HG03196 (cell line): ENCODE data around the gene SLC7A1.

ENCODE experiments used
- ATAC-seq: cut with Tn5 transposase; IDR thresholded peaks from one replicate; pipeline ENCODE4 v1.9.1; 2021; ENCODE audit not compliant: unreplicated experiment

The SLC7A1 gene

DNA sequence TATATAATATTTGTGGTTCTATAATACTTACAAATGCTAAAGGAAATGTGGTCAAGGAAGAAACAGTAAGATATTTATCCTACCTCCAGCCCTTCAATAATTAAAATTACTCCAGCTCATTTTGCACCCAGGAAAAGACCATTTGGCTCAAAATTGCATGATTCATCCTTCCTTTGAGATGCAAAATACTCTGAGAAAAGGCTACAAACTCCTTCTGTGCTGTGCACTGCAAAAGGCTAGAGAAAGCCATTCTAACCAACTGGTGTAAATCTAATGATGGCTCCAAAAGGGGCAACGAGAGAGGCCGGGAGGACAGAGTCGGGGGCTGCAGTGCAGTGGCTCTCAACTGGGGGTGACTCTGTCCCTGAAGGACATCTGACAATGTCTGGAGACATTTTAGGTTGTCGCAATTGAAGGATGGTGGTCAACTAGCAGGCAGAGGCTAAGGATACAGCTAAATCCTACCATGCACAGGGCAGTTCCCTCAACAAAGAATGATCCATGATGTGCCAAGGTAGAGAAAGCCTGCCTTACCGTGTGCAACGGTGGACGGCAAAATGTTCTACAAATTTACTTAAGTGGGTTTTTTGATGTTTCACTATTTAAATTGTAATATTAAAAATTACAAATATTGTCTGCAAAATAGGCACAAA lies 32.6 kb downstream of the SLC7A1 start:
- no peak for ATAC-seq

DNA sequence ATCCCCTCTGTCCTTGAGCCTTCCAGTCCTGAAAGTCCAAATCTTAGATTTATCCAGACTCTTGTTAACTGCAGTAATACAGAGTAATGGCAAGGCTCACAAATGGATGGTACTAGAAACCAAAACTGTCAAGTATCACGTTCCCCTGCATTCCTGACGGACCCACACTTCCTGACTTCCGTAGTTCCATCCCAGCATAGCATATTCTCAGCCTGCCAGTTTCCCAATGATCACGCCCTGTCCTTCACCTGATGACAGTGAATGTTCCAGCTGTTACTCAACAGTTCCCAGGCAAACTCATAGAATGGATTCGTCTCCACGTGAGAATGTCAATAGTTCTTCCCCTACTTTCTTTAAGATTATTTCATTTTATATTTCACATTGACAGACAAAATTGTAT lies 33.6 kb downstream of the SLC7A1 start:
- no peak for ATAC-seq

DNA sequence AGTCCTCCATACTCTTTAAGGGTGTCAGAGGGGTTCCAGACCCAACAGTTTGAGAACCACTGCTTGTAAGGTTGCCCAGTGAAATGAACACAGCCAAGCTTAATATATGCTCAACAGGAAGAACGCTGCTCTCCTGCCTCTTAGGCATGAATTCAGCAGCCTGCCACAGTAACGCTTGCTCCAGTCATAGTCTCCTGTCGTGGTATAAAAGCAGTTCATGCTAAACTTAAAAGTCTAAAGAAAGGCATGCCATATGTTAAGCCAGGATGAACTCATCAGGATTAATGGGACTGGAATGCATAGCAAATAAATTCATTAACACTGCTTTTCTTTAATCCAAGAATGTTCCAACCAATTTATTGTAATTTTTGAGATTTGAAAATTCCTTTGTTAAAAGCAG lies 38.7 kb downstream of the SLC7A1 start:
- no peak for ATAC-seq

DNA sequence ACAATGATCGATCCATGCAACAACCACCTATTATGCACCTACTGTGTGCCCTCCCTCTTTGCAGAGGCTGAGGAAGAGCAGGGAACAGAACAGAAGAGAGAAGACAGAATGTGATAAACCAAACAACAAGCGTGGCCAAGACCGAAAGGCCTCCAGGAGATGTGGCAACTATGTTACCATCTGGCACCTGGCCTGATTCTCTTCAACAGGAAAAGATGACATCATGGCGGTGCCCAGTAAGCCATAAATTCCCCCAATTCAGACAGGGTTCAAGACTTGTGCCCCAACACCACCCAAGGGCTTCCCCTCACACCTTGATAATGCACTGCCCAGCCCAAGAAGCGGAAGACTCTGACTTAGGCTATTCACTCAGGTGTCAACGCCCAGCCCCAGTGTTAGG lies 44.3 kb downstream of the SLC7A1 start:
- no peak for ATAC-seq

DNA sequence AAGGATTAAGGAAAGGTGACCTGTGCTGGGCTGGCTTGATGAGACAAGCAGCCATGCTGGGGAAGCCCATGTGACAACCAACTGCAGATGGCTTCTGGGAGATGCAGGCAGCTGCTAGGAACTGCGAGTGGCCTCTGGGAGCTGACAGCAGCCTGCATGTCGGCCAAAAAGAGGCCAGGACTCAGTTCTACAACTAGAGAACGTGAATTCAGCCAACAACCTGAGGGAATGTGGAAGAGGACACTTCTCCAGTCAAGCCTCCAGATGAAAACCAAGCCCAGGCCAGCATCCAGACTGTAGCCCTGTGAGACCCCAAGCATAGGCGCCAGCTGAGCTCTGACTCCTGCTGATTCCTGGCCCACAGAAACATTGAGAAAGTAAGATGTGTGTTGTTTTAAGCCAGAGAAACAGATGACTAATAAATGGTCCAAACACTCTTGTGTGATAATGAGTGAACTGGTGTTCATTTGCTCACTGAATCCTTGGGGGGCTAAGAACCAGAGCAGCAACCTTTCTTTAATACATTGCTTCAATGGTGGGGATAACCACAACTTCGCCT lies 45.0 kb downstream of the SLC7A1 start:
- ATAC-seq = no peak

DNA sequence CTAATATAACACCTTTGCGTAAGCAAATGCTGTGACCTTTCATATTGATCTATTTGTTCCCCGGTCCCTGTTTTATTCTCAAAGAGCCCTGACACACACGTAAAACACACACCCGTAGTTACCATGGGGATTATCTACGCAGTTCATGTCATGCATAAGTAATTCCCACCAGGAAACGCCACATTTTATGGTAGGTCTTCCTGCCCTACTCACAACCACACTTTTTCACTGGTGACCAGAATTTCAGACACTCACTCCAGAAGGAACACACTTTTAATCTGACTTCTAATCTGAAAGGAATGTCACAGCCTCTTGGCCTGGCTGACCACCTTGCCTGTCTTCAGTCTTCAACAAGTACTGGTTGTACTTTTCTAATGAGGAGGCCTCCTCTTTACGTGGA lies 46.8 kb downstream of the SLC7A1 start:
- ATAC-seq = no peak

DNA sequence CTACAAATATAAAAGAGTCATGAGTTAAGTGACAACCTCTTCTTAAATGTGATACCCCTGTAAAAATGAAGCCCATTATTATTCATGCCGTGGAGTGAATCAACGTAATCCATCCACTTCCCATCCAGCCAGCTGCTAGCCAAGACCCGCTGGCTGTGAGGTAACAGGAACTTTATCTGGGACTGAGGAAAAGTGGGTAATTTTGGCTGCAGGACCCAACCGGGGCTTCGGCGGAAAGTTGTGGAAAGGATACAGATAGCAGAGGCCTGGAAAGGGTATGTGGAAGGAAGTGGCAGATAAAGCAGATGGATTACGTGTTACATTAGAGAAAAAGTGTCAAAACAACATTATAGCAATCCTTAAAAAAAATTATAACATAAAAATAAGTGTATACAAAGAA lies 48.3 kb downstream of the SLC7A1 start:
- ATAC-seq = no peak

DNA sequence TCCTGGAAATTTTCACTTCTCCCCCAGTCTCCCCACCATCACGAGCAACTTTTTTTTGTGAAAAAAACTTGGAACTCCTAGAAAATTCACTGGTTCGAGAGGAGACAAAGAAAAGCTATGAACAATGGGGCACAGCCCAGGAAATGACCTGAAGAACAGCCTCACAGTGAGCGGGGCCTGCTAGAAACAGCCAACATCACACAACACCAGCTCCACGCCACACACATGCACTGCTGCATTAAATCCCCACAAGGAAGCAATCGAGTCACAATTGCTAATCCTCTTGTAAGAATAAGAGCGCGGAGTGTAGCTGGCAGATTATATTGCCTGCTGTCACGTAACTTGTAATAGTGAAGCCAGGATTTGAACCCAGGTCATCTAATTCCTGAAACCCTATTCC lies 48.8 kb downstream of the SLC7A1 start:
- ATAC-seq = no peak

DNA sequence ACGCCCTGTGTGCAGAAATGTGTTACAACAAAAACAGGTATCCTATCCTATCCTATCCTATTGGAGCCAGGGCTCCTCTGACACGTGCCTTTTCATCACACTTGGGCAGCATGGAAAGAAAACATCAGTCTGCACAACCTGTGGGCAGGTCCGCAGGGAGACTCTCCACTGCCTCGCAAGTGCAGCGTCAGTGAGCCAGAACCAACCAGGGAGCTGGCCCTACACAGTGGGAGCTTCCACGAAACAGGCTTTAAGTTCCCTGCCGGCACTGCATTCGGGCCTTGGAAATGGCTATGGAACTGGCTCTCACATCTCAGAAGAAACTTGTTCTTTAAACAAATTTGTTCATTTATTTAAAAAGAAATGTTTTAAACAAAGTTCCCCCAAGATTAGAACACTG lies 49.5 kb downstream of the SLC7A1 start:
- ATAC-seq = no peak

DNA sequence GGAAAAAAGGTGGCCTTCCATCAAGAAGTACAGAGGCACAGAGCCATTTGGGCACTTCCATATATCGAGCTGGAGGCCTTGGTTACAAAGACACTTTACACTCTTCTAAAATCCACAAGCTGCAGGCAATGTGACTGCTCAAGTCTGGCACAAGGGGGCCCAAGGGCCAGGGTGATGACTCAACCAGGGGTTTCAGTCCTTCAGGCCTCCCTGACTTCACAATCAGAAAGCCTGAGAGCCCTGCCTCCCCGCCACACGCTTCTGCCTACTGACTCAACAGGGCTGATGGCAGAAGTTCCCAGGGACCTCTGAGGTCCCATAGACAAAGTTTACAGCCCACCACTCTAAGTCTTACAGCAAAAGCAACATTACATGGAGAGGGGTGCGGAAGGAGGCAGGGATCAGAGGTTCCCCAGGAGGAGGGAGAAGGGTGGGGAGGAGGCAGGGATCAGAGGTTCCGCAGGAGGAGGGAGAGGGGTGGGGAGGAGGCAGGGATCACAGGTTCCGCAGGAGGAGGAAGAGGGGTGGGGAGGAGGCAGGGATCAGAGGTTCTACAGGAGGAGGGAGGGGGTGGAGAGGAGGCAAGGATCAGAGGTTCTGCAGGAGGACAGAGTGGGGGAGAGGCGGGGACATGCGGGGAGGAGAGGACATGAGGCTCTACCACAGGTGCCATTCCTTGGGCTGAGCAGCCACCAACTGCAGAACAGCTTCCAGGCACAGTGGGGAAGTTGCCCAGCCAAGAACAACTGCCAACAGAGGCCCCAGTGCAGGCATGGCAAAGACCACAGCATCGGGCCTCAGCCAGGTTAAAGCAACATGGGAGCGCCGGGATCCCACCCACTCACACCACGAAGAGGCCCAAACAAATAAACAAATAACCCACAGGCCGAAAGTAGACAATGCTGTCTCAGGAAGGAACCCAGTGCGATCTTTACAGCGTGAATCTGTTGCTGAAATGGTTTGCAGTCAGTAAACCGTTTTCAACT lies 52.0 kb downstream of the SLC7A1 start:
- peak; percentile 90 for ATAC-seq

DNA sequence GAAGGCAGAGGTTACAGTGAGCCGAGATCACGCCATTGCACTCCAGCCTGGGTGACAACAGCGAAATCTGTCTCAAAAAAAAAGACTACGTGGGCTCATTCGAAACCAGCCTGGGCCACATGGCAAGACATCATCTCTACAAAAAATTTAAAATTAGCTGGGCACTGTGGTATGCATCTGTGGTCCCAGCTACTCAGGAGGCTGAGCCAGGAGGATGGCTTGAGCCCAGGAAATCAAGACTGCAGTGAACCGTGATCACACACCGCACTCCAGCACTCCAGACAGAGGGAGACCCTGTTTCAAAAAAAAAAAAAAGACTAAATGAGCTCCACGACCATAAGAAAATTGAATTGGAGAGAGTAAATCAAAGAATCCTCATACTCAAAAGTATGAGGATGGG lies 53.1 kb downstream of the SLC7A1 start:
- ATAC-seq = no peak

DNA sequence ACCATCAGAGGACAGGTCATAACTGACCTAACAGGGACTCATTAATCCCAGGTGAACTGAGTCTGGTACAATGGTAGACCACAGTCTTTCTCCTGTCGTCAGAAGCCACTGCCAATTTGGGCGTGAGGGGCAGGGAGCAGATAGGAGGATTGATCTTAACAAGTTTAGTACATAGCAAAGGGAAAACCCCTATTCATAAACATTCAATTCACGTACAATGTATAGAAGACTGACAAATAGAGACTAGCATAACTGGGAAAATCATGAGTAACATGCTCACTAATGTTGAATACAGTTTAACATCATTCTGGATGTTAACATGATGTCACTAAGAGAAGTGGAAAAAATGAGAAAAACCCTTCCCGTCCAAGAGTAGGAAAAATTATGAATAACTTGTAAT lies 54.1 kb downstream of the SLC7A1 start:
- no peak for ATAC-seq

DNA sequence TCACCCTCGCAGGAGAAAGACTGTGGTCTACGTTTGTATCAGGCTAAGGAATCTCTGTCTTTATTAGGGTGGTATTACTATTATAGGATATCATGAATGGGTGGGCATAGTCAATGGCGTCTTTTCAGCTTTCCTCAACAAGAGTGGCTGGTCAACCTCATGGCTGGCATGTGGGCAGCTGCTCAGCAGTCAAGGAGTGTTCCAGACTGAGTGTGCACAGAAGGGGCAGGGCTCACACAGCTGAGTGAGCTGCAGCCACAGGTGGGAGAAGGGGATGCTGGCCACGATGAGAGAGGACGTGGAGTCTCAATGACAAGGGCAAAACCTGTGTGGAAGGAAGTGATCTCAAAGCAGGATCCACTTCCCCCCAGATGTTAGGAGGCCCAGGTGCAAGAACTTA lies 54.7 kb downstream of the SLC7A1 start:
- ATAC-seq = no peak

DNA sequence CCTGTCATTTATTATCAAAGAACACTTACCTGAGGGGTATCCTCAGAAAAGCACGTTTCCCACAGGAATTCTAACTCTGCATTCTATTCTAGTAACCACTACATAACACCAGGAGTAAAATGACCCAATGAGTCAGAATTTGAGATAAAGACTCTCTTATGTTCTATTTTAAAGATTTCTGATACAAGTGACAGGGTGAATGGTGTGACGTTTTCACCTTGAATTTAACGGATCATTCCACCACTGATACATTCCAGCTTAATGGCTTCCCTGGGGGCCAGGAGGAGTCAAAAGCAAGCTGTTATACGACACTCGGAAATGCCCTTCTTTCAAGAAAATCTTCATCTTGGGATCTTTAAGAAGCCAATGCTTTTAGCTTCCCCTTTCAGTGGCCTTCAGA lies 55.2 kb downstream of the SLC7A1 start:
- ATAC-seq = no peak

DNA sequence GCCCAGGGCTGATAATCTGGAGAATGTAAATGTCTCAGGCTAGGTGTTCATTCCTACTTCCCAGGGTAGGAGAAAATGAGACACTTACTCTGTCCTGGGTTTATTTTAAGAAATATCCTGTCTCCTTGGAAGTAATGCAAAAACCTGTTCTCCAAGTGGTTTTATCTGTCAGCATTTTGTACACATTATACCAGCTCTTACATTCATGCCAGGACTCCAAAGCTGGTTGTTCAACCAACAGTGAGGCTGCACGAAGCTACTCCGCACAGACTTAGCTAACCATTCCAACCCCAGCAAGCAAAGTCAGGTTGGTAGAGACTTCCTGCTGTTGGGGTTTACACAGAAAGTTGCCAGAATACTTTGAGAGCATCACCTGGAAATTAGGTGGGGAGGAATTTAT lies 55.6 kb downstream of the SLC7A1 start:
- ATAC-seq = no peak

DNA sequence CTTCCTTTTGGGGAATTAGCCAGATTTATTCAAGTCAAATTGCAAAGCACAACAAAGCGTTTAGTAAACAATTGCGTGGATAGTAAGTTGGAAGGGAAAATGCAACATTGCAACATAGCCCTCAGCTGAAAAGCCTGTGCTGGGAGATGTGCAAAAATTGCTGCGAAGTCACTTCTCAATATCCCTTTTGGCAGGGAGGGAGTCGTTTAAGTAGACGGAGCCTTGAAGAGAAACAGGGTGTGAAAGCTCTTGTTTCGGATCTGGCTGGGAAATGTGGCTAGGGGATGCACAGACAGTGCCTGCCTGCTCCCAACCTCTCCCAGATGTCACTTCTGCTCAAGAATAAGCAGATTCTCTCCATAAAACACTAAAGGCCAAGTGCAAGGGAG lies 56.8 kb downstream of the SLC7A1 start:
- ATAC-seq = no peak

DNA sequence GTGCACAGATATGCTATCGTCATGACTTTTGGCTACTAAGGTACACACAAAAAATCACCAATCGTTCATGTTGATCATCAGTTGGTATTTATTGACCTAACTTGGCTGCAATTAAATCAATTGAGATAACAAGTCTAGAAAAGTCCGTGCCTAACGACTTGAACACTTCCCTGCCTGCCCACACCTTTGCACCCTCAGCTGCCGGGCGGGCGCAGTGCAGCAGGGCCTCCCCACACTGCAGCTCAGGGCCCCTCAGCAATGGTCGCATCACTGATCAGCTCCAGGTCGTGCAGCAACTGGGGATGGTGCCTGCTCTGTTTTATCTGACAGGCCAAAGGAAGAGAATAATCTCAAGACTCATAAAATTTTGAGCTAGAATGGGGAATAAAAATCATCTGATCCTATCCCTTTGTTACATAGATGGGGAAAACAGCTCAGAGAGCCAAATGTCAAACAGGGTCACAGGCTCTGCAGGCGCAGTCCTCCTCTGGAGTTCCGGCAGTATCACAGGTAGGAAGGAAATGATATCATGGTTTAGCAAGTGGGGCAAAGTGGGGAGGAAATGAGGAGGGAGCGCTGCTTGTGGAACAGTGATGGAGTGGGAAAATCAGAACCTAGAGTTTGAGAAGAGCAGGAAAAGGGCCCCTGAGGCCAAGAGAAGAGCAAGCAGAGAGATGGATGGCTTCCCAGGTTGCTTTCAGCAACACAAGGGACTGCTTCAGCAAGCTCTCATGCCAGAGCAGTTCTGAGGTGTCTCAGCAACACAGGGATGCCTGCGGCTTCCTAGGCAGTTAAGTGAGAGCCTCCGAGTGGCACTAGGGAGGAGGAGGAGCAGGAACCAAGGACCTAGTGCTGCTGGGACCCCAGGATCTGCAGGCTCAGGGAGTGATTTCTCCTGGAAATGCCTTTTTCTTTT lies 57.5 kb downstream of the SLC7A1 start:
- no peak for ATAC-seq

DNA sequence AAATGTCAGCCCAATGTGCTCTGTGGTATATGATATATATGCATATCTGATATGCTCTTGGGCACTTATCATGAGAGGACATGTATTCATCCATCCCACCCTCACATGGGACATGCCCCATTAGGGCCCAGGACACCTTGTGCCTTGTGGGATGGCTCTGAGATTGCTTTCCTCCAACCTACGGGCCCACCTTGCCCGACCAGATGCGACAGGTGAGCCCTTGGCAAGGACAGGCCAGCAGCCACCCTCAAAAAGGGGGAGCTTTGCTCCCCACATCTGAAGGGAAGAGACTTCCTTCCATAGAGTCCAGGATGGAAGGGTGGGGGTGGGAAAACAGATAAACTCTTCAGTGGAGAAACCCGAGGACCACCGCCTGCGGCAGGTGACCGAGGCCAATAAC lies 58.6 kb downstream of the SLC7A1 start:
- no peak for ATAC-seq

DNA sequence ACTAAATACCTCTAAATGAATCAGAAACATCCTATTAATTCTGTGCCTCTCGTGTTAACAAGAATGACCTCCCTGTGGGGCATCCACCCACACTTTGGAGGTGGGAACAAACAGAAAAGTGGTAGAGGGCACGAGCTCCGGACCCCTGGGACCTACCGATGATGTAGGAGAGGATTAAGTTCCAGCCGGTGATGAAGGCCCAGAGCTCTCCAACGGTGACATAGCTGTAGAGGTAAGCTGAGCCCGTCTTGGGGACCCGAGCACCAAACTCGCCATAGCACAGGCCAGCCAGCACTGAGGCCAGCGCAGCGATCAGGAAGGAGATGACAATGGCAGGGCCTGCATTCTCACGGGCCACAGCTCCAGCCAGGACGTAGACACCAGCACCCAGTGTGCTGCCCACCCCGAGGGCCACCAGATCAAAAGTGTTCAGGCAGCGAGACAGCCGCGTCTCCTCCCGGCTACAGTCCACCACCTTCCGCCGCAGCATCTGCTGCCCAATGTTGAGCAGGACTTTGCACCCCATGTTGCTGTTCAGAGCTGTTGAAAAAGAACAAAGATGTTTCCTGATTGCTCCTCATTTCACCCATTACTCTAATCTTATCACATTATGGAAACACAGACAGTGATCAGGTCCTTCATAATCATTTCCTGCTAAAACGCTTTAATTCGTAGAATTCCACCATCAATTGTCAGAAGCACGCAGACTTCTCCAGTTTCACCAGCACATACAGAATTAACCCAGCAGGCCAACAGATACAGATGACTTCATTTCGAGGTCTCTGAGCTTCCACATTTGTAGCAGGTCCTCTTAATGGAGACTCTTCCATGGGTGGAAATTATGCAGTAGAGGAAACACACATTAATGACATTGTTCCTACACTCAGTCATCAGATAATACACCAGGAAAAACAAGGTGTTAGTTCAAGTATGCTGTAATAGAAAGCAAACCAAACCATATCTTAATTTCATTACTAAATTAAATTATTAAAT lies 59.5 kb downstream of the SLC7A1 start:
- no peak for ATAC-seq

DNA sequence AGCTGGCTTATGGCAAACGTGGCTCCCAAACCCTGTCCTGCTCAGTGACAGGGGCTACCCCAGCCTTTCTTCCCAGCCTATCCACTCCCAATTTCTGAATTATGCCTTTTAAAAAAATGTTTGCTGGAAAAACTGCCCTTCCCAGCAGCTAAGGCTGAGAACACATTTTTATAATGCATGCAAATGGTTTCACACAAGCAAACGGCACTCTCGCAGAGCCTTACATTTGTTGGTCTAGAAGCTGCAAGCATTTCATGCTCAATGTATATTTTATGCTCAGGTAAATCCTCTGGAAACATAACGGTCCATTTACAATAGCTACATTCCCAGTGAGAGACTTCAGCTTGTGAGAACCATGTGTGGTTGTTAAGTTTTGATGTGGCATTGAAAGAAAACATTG lies 61.4 kb downstream of the SLC7A1 start:
- no peak for ATAC-seq
